WTC11 (cell line): ENCODE measurements around the gene EPSTI1. TPM values are rescaled to one million over a fixed set of nuclear protein-coding genes. Genes with fewer than 3 reads are reported as not detected.

ENCODE experiments used
- ATAC-seq: fragments of 200-7000 bp; cut with Tn5 transposase; 2 replicates; pipeline ENCODE4 v1.10.0; 2021; ENCODE audit warnings: mild to moderate bottlenecking, moderate library complexity
- CTCF ChIA-PET: fragments of 300-600 bp; sonication (Branson Sonifier 250); formaldehyde crosslinking; loops from one replicate; lab custom pipeline; 2021; ENCODE audit warnings: antibody characterized with exemption; lab: Charles Lee
- POLR2A ChIA-PET: fragments of 350-600 bp; sonication (Branson Sonifier 250); formaldehyde crosslinking; loops from one replicate; lab custom pipeline; 2021; ENCODE audit warnings: antibody characterized with exemption; lab: Charles Lee
- DNase-seq: peaks from one replicate; pipeline ENCODE4 v3.0.0; 2021; ENCODE audit warnings: low spot score
- H3K27ac Mint-ChIP-seq: 2 replicates; pipeline ENCODE4 v1.8.0; 2021; ENCODE audit warnings: mixed read lengths
- H3K27me3 Mint-ChIP-seq: 2 replicates; pipeline ENCODE4 v1.8.0; 2021; ENCODE audit warnings: low read depth, mild to moderate bottlenecking, moderate library complexity, mixed read lengths
- H3K36me3 Mint-ChIP-seq: 2 replicates; pipeline ENCODE4 v1.8.0; 2021; ENCODE audit warnings: mixed read lengths
- H3K4me1 Mint-ChIP-seq: 2 replicates; pipeline ENCODE4 v1.8.0; 2022; ENCODE audit warnings: mixed read lengths
- H3K4me3 Mint-ChIP-seq: 2 replicates; pipeline ENCODE4 v1.8.0; 2021; ENCODE audit warnings: mild to moderate bottlenecking, moderate library complexity, mixed read lengths
- H3K9me3 Mint-ChIP-seq: 2 replicates; pipeline ENCODE4 v1.8.0; 2021; ENCODE audit warnings: mixed read lengths
- ARID4B ChIP-seq: sonication (generic); formaldehyde crosslinking; IDR thresholded peaks from 2 replicates; pipeline ENCODE4 v1.8.0; 2023; ENCODE audit warnings: missing genetic modification reagents, mild to moderate bottlenecking, borderline replicate concordance
- ATF3 ChIP-seq: sonication (generic); formaldehyde crosslinking; conservative IDR thresholded peaks from 2 replicates; pipeline ENCODE4 v1.8.1; 2022; ENCODE audit warnings: mild to moderate bottlenecking, missing genetic modification reagents
- ATF6 ChIP-seq: sonication (generic); formaldehyde crosslinking; IDR thresholded peaks from 2 replicates; pipeline ENCODE4 v1.8.1; 2023; ENCODE audit warnings: mild to moderate bottlenecking, missing genetic modification reagents
- E2F4 ChIP-seq: sonication (generic); formaldehyde crosslinking; IDR thresholded peaks from 2 replicates; pipeline ENCODE4 v1.8.1; 2022; ENCODE audit warnings: low read depth, mild to moderate bottlenecking, moderate library complexity, missing genetic modification reagents, borderline replicate concordance
- ETV6 ChIP-seq: sonication (generic); formaldehyde crosslinking; IDR thresholded peaks from 2 replicates; pipeline ENCODE4 v1.8.1; 2022; ENCODE audit warnings: mild to moderate bottlenecking, missing genetic modification reagents
- FOXP4 ChIP-seq: sonication (generic); formaldehyde crosslinking; IDR thresholded peaks from 2 replicates; pipeline ENCODE4 v1.8.0; 2022; ENCODE audit warnings: mild to moderate bottlenecking, missing genetic modification reagents
- GRHL2 ChIP-seq: fragments of 250-450 bp; sonication (Bioruptor Pico); IDR thresholded peaks from 2 replicates; pipeline ENCODE4 v1.8.0; 2022; ENCODE audit warnings: mild to moderate bottlenecking, moderate library complexity; ENCODE audit not compliant: insufficient replicate concordance, severe bottlenecking
- GTF2I ChIP-seq: fragments of 250-450 bp; sonication (Bioruptor Pico); conservative IDR thresholded peaks from 2 replicates; pipeline ENCODE4 v1.4.0; 2021; ENCODE audit warnings: mild to moderate bottlenecking
- JAZF1 ChIP-seq: fragments of 250-450 bp; sonication (Bioruptor Pico); IDR thresholded peaks from 2 replicates; pipeline ENCODE4 v1.9.0; 2021; ENCODE audit warnings: moderate library complexity, mild to moderate bottlenecking, inconsistent platforms
- PREB ChIP-seq: sonication (generic); formaldehyde crosslinking; IDR thresholded peaks from 2 replicates; pipeline ENCODE4 v1.8.1; 2022; ENCODE audit warnings: mild to moderate bottlenecking, missing genetic modification reagents, moderate library complexity, borderline replicate concordance
- RELA ChIP-seq: sonication (generic); formaldehyde crosslinking; IDR thresholded peaks from 2 replicates; pipeline ENCODE4 v1.8.1; 2022; ENCODE audit warnings: missing genetic modification reagents, mild to moderate bottlenecking, borderline replicate concordance
- TP53 ChIP-seq: sonication (generic); formaldehyde crosslinking; IDR thresholded peaks from 2 replicates; pipeline ENCODE4 v1.8.1; 2023; ENCODE audit warnings: mild to moderate bottlenecking, missing genetic modification reagents
- ZBTB43 ChIP-seq: sonication (generic); formaldehyde crosslinking; IDR thresholded peaks from 2 replicates; pipeline ENCODE4 v1.8.1; 2023; ENCODE audit warnings: mild to moderate bottlenecking, missing genetic modification reagents
- ZMAT4 ChIP-seq: fragments of 250-450 bp; sonication (Bioruptor Pico); IDR thresholded peaks from 2 replicates; pipeline ENCODE4 v1.9.0; 2021; ENCODE audit warnings: mild to moderate bottlenecking
- ZNF121 ChIP-seq: sonication (generic); formaldehyde crosslinking; IDR thresholded peaks from 2 replicates; pipeline ENCODE4 v1.8.0; 2023; ENCODE audit warnings: missing genetic modification reagents
- ZNF219 ChIP-seq: sonication (generic); formaldehyde crosslinking; IDR thresholded peaks from 2 replicates; pipeline ENCODE4 v1.8.0; 2023; ENCODE audit warnings: missing genetic modification reagents, mild to moderate bottlenecking, borderline replicate concordance
- ZNF232 ChIP-seq: sonication (generic); formaldehyde crosslinking; IDR thresholded peaks from 2 replicates; pipeline ENCODE4 v1.8.0; 2022; ENCODE audit warnings: mild to moderate bottlenecking, missing genetic modification reagents
- ZNF423 ChIP-seq: fragments of 250-450 bp; sonication (Bioruptor Pico); IDR thresholded peaks from 2 replicates; pipeline ENCODE4 v2.1.2; 2022; ENCODE audit warnings: mild to moderate bottlenecking, moderate library complexity
- ZNF671 ChIP-seq: fragments of 250-450 bp; sonication (Bioruptor Pico); IDR thresholded peaks from 2 replicates; pipeline ENCODE4 v1.8.0; 2021; ENCODE audit warnings: mild to moderate bottlenecking
- total RNA-seq: library from RNA; stranded (reverse); gene quantifications from 3 replicates; pipeline ENCODE4 v1.2.3, GENCODE V29; 2021

EPSTI1 gene
- total RNA-seq, 1 experiment from 2014 or later: 2.1 TPM

- TF ChIP-seq ATF3 (CRISPR knock-in tag): no peak
- no peak for TF ChIP-seq GTF2I (CRISPR knock-in tag)
- TF ChIP-seq ETV6 (CRISPR knock-in tag): no peak
- H3K36me3 Mint-ChIP-seq: no peaks in the 10 kb centered on the region
- CTCF ChIA-PET: interaction anchor here (1.3 kb wide), 1 partner anchor 20 kb away, joined by 3 read pairs; no protein-coding TSS in a partner anchor
- no peak overlapping the region for H3K27ac Mint-ChIP-seq
- peaks cover 11% of the 10 kb centered on the region for H3K4me1 Mint-ChIP-seq
- POLR2A ChIA-PET: interaction anchor here (0.5 kb wide), 1 partner anchor 1488 kb away, joined by 3 read pairs; no protein-coding TSS in a partner anchor
- H3K9me3 Mint-ChIP-seq: no peaks in the 10 kb centered on the region
- H3K4me3 Mint-ChIP-seq: no peak overlapping the region
- DNase-seq (no peak), ATAC-seq (no peak)
- no peaks in the 10 kb centered on the region; the same call in 1 of the 2 replicates for H3K27me3 Mint-ChIP-seq
These were observed 96.3 kb downstream of the EPSTI1 start for GRCh38 chr13:42895776-42896175.

GRCh38 chr13:42894765-42895243 is 97.2 kb downstream of the EPSTI1 start:
- ChIA-PET POLR2A (no interaction called here), CTCF (interaction anchor here (0.7 to 1.3 kb wide), 2 partner anchors 19 to 75 kb away, joined by 3 read pairs; no protein-coding TSS in a partner anchor)
- H3K27me3 Mint-ChIP-seq: no peaks in the 10 kb centered on the region; the same call in 1 of the 2 replicates
- H3K36me3 Mint-ChIP-seq: no peaks in the 10 kb centered on the region
- H3K4me3 Mint-ChIP-seq: no peak overlapping the region
- H3K9me3 Mint-ChIP-seq: no peaks in the 10 kb centered on the region
- DNase-seq: no peak
- no peak overlapping the region for H3K27ac Mint-ChIP-seq
- no peak for ATAC-seq
- H3K4me1 Mint-ChIP-seq: peaks cover 11% of the 10 kb centered on the region
- TF ChIP-seq ZNF219 (CRISPR knock-in tag) (no peak), ZNF671 (CRISPR knock-in tag) (no peak), ARID4B (CRISPR knock-in tag) (no peak), ZBTB43 (CRISPR knock-in tag) (no peak), ZNF423 (CRISPR knock-in tag) (no peak), ZMAT4 (CRISPR knock-in tag) (no peak), PREB (CRISPR knock-in tag) (no peak), ZNF232 (CRISPR knock-in tag) (no peak), GRHL2 (CRISPR knock-in tag) (no peak), ATF6 (CRISPR knock-in tag) (no peak), RELA (CRISPR knock-in tag) (no peak), ZNF121 (CRISPR knock-in tag) (no peak), JAZF1 (CRISPR knock-in tag) (no peak), E2F4 (CRISPR knock-in tag) (no peak), TP53 (CRISPR knock-in tag) (no peak), FOXP4 (CRISPR knock-in tag) (no peak)
